ENCODE measurements around the gene DNAAF1.

- TF ChIP-seq CTCF (IDR thresholded peaks at IDR 0.05) (no peak), EZH2 (IDR thresholded peaks at IDR 0.05) (no peak)
Measured at GRCh38 chr16:84176192-84177053, 31.3 kb downstream of the DNAAF1 start.
